Spinal cord (tissue), 10 donors: ENCODE results near the gene TBX10. TPM values are rescaled to one million over a fixed set of nuclear protein-coding genes. Genes with fewer than 3 reads are reported as not detected.
"Not testable (repeated sequence)": the region's sequence is repeated elsewhere in the genome, so short reads cannot be mapped to it uniquely, and the experiment has no call there.

ENCODE experiments used
- DNase-seq, 6 donors: peaks; one replicate each; pipeline versions ENCODE4 v3.0.0 to v3.0.0-alpha.2; 2013 to 2015; ENCODE audit warnings: low spot score in 6 of 6, low read depth in 4 of 6
- H3K27ac ChIP-seq: one replicate; pipeline ENCODE4 v1.5.1; 2013; ENCODE audit warnings: low read depth, low read length, control low read depth
- H3K27me3 ChIP-seq: one replicate; pipeline ENCODE4 v1.6.1; 2013; ENCODE audit warnings: low read length; ENCODE audit not compliant: control insufficient read depth, insufficient read depth
- H3K36me3 ChIP-seq: one replicate; pipeline ENCODE4 v1.6.1; 2013; ENCODE audit warnings: low read length; ENCODE audit not compliant: control insufficient read depth, insufficient read depth
- H3K4me1 ChIP-seq: one replicate; pipeline ENCODE4 v1.6.1; 2013; ENCODE audit warnings: low read length; ENCODE audit not compliant: control insufficient read depth, insufficient read depth
- H3K4me3 ChIP-seq: one replicate; pipeline ENCODE4 v1.5.1; 2013; ENCODE audit warnings: low read depth, low read length, control low read depth
- H3K9me3 ChIP-seq: one replicate; pipeline ENCODE4 v1.6.1; 2013; ENCODE audit warnings: low read length; ENCODE audit not compliant: control insufficient read depth, insufficient read depth
- WGBS: methylation state at CpG from one replicate; pipeline ENCODE4 v1.1.5; 2013; ENCODE audit warnings: missing lambda C conversion rate; ENCODE audit not compliant: insufficient coverage; 5-methylcytosine and 5-hydroxymethylcytosine counted together
- polyA plus RNA-seq, 2 donors: library from polyadenylated mRNA; unstranded; fragments of 120-200 nt; gene quantifications; one replicate each; pipeline ENCODE4 v1.2.1, GENCODE V29; 2013; ENCODE audit not compliant: insufficient read length in 2 of 2
- total RNA-seq, 2 donors: library from RNA; depleted of rRNA in 1 of 2; stranded (reverse); fragments of 120-200 nt in 1 of 2; fragments of >200 nt in 1 of 2; gene quantifications; one replicate each; pipeline versions ENCODE4 v1.2.3 to v1.2.4, GENCODE V29; 2013 to 2014
- donor health status: healthy.

The TBX10 gene
- total and polyA plus RNA-seq, 4 donors: not detected

DNA sequence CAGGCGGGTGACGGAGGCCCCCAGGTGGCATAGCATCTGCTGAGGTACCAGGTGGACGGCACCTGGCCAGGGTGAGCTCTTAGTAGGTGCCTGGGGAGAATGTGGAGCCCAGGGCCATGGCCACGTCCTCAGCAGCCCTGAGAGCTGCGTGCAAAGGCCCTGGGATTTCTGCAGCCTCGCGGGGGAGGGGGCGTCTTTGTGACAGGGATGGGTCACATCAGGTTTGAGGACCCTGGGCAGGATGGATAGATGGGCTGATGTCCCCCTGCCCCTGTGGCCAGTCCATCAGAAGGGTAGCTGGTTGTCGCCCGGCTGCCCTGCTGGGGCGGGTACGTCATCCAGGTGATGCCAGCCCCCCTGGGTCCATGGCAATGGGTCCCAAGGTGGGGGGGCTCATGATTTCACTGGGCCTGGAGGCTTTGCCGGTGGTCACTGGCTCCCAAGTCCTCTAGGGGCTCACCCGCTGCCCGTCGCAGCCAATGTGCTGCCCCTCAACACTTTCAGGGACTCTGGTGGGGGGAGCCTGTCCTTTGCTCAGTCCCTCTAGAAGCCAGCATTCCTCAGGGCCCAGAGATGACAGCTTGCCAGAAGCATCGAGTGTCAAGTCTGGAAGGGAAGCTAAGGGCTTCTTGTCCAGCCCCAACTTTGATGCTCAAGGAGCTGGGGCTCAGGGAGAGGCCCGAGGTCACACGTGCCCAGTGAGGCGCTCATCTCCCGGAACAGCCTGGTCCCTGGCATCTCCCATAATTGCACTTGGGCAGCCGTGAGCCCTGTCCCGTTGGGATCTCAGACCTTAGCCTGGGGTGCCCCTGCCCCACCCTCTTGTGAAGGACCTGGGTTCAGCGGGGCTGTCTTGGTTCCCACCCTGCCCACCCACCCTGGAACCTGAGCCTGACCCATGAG lies 777 bp downstream of the TBX10 start:
- Histone ChIP-seq H3K36me3 (no peaks in the 10 kb centered on the region), H3K27ac (no peak overlapping the region), H3K27me3 (no peaks in the 10 kb centered on the region), H3K9me3 (no peaks in the 10 kb centered on the region), H3K4me1 (peaks cover 14% of the 10 kb centered on the region), H3K4me3 (no peak overlapping the region)
- WGBS: 93% methylated on average over 24 of the region's 24 CpGs
- DNase-seq: no peak

- WGBS: no CpG with 5 or more reads among the region's 3 CpGs
These were observed 2.1 kb downstream of the TBX10 start for GRCh38 chr11:67637441-67637840.

DNA sequence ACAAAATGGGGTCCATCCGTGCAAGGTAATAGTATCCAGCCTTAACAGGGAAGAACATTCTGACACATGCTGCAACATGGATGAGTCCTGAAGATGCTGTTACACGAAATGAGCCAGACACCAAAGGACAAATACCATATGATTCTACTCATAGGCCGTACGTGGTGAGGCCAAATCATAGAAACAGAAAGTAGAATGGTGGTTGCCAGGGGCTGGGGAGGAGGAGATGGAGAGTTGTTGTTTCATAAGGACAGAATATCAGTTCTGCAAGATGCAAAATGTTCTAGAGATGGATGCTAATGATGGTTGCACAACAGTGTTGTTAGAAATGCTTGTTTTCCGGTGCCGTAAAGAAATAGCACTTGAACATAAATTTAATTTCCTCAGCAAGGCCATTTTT lies 2.6 kb downstream of the TBX10 start:
- H3K4me3 ChIP-seq: no peak overlapping the region
- peaks cover 14% of the 10 kb centered on the region for H3K4me1 ChIP-seq
- WGBS: no CpG with 5 or more reads among the region's 6 CpGs
- no peaks in the 10 kb centered on the region for H3K27me3 ChIP-seq
- DNase-seq: no peak
- H3K36me3 ChIP-seq: no peaks in the 10 kb centered on the region
- no peak overlapping the region for H3K27ac ChIP-seq
- H3K9me3 ChIP-seq: no peaks in the 10 kb centered on the region

More at GRCh38 chr11:67637441-67637840, 2.1 kb downstream of the TBX10 start:
- not testable (repeated sequence) for H3K27me3 ChIP-seq, H3K4me3 ChIP-seq, H3K36me3 ChIP-seq, DNase-seq, H3K27ac ChIP-seq, H3K9me3 ChIP-seq
- peaks cover 14% of the 10 kb centered on the region for H3K4me1 ChIP-seq

DNA sequence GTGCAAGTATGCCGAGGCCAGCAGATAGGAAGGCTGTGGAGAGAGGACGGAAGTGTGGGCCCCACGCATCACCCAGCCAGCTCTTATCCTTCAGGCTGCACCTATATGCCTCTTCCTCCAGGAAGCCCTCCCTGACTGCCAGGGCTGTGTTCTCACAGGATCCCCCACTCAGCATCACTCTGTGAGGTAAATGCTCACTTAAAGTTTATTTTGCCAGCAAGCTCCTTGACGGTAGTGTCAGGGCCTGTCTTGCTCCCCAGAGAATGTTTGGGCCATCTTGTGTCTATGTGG lies 4.4 kb downstream of the TBX10 start:
- Histone ChIP-seq H3K9me3 (no peaks in the 10 kb centered on the region), H3K27me3 (no peaks in the 10 kb centered on the region), H3K36me3 (no peaks in the 10 kb centered on the region), H3K4me3 (no peak overlapping the region), H3K27ac (no peak overlapping the region), H3K4me1 (peaks cover 23% of the 10 kb centered on the region)
- 93% methylated on average over 4 of the region's 4 CpGs for WGBS
- no peak for DNase-seq

- Histone ChIP-seq H3K4me3 (no peak overlapping the region), H3K27ac (no peak overlapping the region), H3K36me3 (no peaks in the 10 kb centered on the region), H3K27me3 (no peaks in the 10 kb centered on the region), H3K4me1 (peaks cover 18% of the 10 kb centered on the region), H3K9me3 (no peaks in the 10 kb centered on the region)
- WGBS: 83% methylated on average over 20 of the region's 20 CpGs
- no peak for DNase-seq
These were observed 5.0 kb downstream of the TBX10 start for GRCh38 chr11:67634366-67635230.

DNA sequence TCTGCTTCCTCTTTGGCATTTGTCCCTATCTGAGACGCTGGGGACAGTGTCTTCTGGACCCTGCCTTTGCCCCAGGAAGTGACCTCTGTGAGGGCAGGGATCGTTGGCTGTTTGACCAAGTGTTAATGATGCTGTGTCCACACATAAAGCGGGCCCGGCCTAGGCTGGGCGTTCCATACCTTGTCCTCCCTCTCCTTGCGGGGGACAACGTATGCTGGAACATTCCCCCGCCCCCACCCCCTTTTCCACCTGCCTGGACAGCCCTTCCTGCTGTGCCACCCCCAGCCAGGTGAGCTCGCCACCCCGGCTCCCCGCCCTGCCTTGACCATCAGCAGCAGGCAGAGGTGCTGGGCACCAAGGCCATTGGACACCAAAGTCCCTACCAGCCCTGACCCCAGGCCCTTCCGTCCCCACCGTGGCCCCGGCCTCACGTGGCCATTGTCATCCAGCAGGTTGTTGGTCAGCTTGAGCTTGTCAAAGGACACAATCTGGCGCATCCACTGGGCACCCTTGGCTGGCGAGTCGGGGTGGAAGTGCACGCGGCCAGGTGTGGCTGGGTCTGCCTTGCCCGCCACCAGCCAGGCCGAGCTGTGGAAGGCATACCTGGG lies 5.7 kb downstream of the TBX10 start:
- Histone ChIP-seq H3K27me3 (no peaks in the 10 kb centered on the region), H3K4me1 (peaks cover 24% of the 10 kb centered on the region), H3K27ac (no peak overlapping the region), H3K4me3 (no peak overlapping the region), H3K36me3 (no peaks in the 10 kb centered on the region), H3K9me3 (no peaks in the 10 kb centered on the region)
- DNase-seq: no peak
- 90% methylated on average over 20 of the region's 22 CpGs for WGBS

- Histone ChIP-seq H3K27me3 (no peaks in the 10 kb centered on the region), H3K36me3 (no peaks in the 10 kb centered on the region), H3K9me3 (no peaks in the 10 kb centered on the region), H3K4me1 (peaks cover 25% of the 10 kb centered on the region), H3K4me3 (no peak overlapping the region), H3K27ac (no peak overlapping the region)
- no peak for DNase-seq
- 95% methylated on average over 29 of the region's 30 CpGs for WGBS
These were observed 6.4 kb downstream of the TBX10 start for GRCh38 chr11:67632982-67633755.

GRCh38 chr11:67632175-67632981 lies 7.2 kb downstream of the TBX10 start:
- Histone ChIP-seq H3K9me3 (no peaks in the 10 kb centered on the region), H3K27ac (no peak overlapping the region)
- WGBS: 83% methylated on average over 12 of the region's 12 CpGs

More at GRCh38 chr11:67632175-67632981, 7.2 kb downstream of the TBX10 start:
- Histone ChIP-seq H3K36me3 (no peaks in the 10 kb centered on the region), H3K4me3 (no peak overlapping the region), H3K27me3 (no peaks in the 10 kb centered on the region), H3K4me1 (peaks cover 25% of the 10 kb centered on the region)
- DNase-seq: no peak
